Measurements from ENCODE around the gene TATDN3. TPM values are rescaled to one million over a fixed set of nuclear protein-coding genes. Genes with fewer than 3 reads are reported as not detected.

The TATDN3 gene, protein sequence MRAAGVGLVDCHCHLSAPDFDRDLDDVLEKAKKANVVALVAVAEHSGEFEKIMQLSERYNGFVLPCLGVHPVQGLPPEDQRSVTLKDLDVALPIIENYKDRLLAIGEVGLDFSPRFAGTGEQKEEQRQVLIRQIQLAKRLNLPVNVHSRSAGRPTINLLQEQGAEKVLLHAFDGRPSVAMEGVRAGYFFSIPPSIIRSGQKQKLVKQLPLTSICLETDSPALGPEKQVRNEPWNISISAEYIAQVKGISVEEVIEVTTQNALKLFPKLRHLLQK
- 12.9 and 19.1 TPM in 2 replicates for total RNA-seq

DNA sequence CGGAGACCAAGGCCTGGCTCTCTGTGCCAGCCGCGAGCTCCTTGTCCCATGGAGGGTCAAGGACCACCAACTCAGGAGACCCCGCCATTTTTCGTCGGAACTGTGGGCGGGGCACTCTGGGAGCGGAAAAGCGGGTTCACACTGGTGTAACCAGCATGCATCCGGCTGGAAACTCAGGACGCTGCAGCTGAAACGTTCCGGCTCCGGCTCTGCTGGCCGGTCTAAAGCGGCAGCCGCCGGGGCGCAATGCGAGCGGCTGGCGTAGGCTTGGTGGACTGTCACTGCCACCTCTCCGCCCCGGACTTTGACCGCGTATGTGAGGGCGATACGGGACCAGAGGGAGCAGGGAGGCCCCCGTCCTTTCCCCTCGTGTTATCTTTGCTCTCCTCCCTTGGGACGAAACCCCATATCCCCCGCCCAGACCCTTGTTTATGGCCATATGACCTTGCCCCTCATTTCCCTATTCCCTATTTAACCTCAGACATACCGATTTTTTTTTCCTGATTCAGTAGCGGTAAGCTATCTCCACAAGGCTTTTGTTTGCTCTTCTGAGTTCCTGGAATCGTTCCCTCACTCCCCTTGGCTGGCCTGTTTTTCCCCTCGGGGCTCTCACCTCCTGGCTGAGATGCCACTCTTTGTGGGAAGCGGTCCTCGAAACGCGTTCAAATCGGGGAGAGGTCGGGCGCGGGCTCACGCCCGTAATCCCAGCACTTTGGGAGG, at the start of gene TATDN3, which contains the start of gene NSL1:
TSS of gene TATDN3 (plus strand) at position 219 of the 720 bp plus-strand sequence. CDS start at position 247, 28 bp downstream.
TSS of gene NSL1 (minus strand) at position 102 of the 720 bp plus-strand sequence. CDS start at position 88, 14 bp downstream.

DNA sequence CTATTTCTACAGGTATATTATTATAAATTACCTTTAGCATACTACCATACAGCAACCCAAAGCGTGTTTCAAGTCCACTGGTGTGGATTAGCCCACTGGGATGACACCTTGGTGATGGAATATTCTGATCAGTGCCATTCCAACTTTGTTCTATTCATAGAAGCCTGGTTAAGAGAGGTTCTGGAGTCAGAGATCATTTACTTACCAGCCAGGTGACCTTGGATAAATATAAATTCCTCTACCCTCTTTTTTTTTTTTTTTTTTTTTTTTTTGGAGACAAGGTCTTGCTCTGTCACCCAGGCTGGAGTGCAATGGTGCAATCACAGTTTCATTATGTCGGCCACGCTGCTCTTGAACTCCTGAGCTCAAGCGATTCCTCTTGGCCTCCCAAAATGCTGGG, 55.9 kb downstream of the TATDN3 start, which contains the start of gene SPATA45:
TSS of gene SPATA45 (minus strand) at position 101 of the 400 bp plus-strand sequence. CDS start 11,500 bp downstream, outside the sequence.

DNA sequence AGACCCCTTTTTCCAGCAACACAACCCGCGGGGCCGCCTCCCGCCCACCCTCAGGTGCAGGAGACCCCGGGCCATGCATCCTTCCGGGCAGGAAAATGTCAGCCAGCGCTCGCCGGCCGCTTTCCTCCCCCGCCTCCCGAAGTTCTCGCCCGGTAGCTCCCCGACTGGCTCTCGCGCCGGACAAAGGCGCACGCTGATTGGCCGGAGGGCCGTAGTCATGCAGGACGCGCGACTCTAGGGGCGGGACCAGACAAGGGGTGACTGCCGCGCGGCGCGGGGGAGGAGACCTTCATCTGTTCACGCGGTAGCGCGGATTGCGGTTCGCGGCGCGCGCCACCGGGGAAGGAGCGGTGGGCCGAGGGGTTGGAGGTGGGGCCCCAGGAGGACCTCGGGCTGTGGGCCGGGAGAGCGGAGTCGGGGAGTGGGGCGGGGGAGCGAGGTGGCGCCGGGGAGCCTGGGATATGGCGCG, 66.3 kb downstream of the TATDN3 start, which contains the start of gene FLVCR1:
TSS of gene FLVCR1 (plus strand) at position 284 of the 469 bp plus-strand sequence. CDS start at position 462, 178 bp downstream.

Small RNA genes lying within 50 kb of the gene (small RNA-seq; reads per million reads assigned to genes)
- not detected for gene AC104333.1
- gene AC104333.2 = not detected

Other genes starting within 250 kb of the TATDN3 start
- 1.2 and 3.3 TPM in 2 replicates for gene ATF3, start 183.1 kb upstream of the TATDN3 start, total RNA-seq
- 3.1 and 4.0 TPM in 2 replicates for gene BATF3, start 92.1 kb upstream of the TATDN3 start, total RNA-seq
- 28.7 and 33.4 TPM in 2 replicates for gene NSL1, start 117 bp upstream of the TATDN3 start, total RNA-seq
- gene SPATA45, start 55.8 kb downstream of the TATDN3 start, total RNA-seq = not detected in 2 replicates
- 5.9 and 15.2 TPM in 2 replicates for gene FLVCR1, start 66.4 kb downstream of the TATDN3 start, total RNA-seq
- under 0.01 TPM in 2 replicates for gene VASH2, start 158.6 kb downstream of the TATDN3 start, total RNA-seq
- gene ANGEL2, start 224.0 kb downstream of the TATDN3 start, total RNA-seq = 46.7 and 53.8 TPM in 2 replicates